Skin of body (tissue), 2 donors: ENCODE results near the gene HYAL4. TPM values are rescaled to one million over a fixed set of nuclear protein-coding genes. Genes with fewer than 3 reads are reported as not detected.
"Not testable (repeated sequence)": the region's sequence is repeated elsewhere in the genome, so short reads cannot be mapped to it uniquely, and the experiment has no call there.

Experiments used
- DNase-seq: peaks from one replicate; lab custom pipeline; 2025; lab: John Stamatoyannopoulos, UW
- total RNA-seq: library from RNA; depleted of rRNA; stranded (reverse); fragments of >200 nt; gene quantifications from one replicate; pipeline ENCODE4 v1.2.3, GENCODE V29; 2014

HYAL4 gene
- total RNA-seq, 1 donor from 2014 or later, result not detected

DNA sequence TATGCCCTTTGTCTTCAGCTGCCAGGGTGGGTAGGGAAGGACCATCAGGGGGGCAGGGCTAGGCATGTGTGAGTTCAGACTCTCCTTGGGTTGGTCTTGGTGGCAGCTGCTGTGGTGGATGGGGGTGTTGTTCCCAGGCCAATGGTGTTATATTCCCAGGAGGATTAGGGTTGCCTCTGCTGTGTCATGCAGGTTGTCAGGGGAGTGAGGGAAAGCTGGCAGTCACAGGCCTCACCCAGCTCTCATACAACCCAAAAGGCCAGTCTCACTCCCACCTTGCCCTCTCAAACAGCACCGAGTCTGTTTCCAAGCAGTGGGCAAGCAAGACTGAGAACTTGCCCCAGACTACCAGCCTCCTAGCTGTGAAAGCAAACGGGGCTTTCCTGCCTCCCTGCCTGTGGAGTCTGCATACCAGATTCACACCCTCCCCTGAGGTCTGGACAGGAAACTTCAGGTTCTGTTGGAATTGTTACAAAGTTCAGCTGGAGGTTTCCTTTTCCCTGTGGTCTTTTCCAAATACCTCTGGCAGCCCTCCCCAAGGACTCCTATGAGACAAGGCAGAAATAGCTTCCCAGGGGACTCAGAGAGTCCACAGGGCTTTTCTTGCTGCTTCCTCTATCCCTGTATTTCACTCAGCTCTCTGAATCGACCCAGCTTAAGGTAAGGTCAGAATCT lies 1.4 kb downstream of the HYAL4 start:
- no peak for DNase-seq

DNA sequence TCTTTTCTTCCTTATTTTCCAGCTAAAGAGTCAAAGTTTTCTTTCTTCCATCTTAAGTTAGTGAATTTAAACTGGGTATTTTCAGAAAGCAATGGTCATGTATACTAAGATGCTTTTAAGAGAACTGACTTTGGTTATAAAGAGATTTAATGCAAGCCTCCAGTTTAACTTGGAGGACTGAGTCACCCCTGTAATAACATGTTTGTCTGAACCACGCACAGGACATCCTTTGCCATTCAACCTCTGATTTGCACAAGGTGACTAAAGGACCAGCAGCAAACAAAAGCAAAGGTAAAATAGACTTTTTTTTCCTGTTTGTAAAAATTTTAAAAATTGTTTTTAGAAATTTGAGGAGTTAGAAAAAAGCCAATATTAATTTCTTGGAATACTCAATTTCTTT lies 2.9 kb downstream of the HYAL4 start:
- no peak for DNase-seq

DNA sequence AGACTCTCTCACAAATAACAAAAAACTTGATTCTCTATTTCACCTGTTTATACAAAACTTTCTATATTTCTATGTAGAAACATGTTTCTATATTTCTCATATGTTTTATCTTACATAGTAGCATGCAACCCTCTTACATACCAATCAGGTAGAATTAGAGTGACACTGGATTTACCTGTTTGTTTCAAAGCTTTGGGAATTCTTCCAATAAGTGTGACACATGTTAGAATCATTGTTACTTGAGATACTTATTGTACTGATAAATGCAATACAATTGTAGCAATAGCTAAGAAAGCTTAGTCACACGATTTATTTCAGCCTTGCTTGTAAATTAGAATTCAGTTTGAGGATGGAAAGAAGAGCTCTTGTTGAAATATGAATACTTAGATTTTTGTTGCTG lies 4.9 kb downstream of the HYAL4 start:
- no peak for DNase-seq

DNA sequence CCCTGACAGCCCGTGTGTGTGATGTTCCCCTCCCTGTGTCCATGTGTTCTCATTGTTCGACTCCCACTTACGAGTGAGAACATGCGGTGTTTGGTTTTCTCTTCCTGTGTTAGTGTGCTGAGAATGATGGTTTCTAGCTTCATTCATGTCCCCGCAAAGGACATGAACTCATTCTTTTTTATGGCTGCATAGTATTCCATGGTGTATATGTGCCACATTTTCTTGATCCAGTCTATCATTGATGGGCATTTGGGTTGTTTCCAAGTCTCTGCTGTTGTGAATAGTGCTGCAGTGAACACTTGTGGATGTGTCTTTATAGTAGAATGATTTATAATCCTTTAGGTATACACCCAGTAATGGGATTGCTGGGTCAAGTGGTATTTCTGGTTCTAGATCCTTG lies 6.4 kb downstream of the HYAL4 start:
- DNase-seq, result not testable (repeated sequence)

DNA sequence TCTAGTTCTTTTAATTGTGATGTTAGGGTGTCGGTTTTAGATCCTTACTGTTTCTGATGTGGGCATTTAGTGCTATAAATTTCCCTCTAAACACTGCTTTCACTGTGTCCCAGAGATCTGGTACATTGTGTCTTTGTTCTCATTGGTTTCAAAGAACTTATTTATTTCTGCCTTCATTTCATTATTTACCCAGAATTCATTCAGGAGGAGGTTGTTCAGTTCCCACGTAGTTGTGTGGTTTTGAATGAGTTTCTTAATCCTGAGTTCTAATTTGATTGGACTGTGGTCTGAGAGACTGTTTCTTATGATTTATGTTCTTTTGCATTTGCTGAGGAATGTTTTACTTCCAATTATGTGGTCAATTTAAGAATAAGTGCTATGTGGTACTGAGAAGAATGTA lies 9.3 kb downstream of the HYAL4 start:
- DNase-seq, result not testable (repeated sequence)

DNA sequence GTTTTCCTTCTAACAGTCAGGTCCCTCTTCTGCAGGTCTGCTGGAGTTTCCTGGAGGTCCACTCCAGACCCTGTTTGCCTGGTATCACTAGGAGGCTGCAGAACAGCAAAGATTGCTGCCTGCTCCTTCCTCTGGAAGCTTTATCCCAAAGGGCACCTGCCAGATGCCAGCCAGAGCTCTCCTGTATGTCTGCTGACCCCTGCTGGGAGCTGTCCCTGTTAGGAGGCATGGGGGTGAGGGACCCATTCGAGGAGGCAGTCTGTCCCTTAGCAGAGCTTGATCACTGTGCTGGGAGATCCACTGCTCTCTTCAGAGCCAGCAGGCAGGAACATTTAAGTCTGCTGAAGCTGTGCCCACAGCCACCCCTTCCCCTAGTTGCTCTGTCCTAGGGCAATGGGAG lies 11.5 kb downstream of the HYAL4 start:
- DNase-seq, result not testable (repeated sequence)

DNA sequence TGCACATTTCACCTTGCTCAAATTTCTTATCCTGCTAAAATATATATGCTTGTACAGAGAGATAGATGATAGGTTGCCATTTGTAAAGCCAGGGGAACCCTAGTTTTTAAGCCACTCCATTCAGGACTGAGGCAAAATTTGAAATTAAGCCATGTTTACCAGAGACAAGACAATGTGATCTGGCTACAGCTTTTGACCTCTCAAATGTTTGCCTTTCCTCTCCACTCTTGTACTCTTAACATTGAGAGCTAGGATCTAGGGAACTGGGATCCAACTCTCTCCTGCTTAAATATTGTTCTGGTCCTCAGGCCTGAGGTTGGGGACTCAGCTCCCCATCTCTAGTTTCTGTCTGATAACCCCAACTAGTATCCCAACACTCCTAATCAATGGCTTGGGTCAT lies 15.9 kb downstream of the HYAL4 start:
- DNase-seq, result no peak

DNA sequence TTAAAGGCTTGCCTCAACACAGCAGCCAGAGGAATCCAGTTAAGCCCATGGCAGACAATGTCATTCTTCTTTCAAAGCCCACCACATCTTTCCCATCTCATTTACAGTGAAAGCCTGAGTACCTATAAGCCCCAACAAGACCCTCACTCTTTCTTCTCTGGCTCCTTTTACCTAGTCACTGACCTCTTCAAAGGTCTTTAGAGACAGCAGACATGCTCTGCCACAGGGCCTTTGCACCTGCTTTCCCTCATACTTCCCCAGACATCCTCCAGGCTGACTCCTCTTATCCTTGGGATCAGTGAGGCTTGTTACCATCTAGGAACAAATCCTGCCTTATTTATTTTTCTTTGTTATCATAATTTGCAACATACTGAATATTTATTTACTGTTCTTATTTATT lies 17.8 kb downstream of the HYAL4 start:
- DNase-seq, result no peak

DNA sequence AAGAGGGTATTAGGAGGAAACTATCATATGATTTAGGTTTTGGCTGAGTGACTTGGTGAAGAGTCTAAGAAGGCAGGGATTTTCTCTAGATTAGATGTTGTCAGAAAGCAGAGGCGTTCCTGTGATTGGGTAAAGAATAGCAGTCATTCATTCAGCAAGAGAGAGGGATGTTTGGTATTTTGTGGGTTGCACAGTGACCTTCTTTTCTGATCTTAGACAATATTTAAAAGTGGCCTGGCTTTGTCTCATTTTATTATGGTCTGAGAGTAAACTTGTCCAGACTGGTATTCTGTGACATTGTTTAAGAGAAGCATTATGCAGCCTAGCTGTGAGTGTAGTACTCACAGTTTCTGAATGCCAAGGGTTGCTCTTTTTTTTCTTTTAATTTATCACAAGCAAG lies 18.5 kb downstream of the HYAL4 start:
- no peak for DNase-seq

DNA sequence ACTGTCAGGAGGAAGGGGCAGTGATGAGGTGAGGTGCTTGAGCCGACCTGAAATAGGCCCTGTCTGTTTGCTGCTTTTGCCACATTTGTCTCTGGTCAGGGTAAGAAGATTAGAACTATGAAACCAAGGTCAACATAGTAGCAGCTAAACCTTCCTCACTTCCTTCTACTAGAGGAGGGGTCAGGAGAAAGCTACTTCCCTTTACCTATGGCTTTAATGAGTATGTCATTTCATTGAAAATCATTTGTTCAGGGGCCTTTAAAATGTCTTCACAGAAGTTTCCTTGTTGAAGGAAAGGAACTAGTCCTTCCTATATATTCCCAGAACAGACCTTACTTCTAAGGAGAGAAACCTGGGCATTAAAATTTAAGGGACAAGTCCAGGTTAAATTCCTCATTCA lies 19.0 kb downstream of the HYAL4 start:
- DNase-seq, result no peak

DNA sequence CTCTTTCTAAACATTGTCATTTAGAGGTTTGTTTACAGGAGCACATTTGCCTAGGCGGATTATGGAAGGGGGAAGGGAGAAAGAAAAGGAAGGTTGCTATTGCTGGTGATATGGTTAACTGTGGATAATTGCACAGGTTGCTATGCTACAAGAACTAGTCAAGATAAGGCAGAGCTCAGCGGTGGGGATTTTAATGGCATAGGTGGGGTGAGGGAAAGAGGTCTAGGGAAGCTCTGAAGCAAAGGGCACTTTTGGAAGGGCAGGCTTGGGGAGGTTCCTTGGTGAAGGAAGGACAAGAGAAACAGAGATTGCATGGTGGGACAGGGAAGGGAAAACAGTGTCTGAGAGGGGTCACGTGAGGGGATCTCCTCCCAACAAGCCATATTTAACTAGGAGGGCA lies 19.5 kb downstream of the HYAL4 start:
- no peak for DNase-seq

DNA sequence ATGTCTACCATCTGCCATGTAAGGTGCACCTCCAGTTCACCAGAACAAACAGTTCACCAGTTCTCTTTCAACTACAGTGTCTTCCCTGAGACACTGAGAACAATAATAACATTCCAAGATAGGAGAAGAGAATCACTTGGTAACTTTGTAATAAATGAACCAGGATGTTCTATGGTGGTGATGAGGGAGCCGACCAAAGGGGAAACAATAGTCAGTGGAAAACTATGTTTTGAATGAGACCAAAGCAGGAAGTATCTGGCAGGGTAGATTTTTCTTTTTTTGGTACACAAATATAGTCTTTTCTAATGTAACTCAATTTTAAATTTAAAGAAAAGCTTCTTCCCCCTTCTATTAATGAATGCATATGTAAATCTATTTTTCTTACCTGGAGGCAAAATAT lies 20.0 kb downstream of the HYAL4 start:
- DNase-seq, result no peak

DNA sequence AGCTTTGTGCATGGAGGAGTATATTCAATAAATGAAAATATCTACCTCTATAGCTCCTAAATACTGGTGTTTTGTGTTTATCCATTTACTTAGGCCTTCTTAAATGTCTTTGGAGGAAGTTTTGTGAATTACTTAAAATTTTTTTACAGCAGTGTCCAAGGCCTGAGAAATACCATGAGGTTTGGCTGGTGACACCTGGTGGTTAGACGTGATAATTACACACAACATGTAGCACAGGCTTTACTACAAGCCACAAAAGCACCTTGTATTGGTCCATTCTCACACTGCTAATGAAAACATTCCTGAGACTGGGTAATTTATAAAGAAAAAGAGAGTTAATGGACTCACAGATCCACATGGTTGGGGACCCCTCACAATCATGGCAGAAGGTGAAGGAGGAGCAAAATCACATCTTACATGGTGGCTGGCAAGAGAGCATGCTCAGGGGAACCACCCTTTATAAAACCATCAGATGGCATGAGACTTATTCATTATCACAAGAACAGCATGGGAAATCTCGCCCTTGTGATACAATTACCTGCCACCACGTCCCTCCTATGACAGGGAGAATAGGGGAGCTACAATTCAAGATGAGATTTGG lies 20.6 kb downstream of the HYAL4 start:
- peak; percentile 54 for DNase-seq

DNA sequence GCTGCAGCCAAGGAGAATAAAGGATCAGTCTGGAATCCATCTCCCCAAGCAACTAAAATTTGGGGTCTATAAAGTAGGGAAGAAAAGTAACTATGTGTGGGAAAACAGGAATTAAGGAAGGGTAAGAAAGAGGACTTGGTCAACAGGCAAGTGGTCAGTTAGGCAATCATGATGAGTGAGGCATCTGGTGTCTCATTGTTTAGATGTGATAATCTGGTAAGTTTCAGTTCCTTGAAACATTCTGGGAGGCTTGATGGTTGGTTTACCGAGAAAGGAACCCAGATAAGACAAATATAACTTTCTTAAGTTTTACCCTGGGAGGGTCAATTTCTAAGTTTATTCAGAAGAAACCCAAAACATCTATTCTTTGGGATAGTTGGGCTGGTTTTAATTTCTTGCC lies 22.3 kb downstream of the HYAL4 start:
- no peak for DNase-seq

DNA sequence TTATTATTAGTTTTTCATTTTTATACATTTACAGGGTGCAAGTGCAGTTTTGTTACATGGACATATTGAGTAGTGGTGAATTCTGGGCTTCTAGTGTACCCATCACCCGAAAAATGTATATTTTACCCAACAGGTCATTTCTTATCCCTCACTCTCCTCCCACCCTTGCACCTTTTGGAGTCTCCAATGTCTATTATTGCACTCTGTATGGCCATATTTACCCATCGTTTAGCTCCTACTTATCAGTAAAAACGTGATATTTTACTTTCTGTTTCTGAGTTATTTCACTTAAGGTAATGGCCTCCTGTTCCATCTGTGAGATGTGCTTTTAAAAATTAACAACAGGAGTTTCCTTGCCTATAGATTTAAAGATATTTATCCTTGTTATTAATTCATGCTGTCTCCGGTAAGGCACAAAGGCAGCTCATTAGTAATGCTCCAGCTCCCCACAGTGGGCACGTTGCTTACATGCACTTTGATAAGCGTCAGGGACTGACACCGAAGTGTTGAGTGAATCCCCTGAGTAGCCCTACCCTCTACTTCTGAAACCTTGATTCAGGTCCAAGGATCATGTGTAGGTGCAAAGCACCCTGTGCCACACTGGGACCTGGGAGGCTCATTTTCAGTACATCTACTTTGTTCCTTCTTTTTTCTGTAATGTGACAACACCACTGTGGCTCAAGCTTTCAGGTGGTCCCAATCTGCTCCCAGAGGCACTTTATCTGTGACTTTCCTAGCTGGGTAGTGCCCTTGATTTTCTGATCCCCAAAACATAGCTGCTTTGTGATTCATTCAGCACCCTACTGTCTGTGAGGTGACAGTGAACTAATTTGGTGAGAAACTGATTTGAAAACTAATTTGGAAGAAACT lies 27.3 kb downstream of the HYAL4 start:
- DNase-seq, result no peak

DNA sequence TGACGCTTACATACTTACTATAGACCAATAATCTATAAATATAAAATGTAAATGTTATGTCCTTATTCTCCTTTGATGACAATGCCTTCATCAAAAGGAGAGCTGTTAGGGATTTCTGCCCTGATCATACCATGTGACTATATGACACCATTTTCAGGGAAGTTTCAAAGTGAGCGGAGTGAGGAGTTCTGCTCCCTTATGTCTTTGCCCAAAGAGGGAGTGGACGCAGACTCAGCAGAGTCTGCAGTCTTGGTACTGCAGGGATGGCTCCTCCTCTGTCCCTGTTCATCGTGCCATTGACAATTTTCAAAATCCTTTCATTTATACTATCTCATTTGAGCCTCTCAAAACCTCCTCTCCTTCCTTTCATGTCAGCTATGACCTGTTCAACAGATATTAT lies 27.9 kb downstream of the HYAL4 start:
- no peak for DNase-seq

DNA sequence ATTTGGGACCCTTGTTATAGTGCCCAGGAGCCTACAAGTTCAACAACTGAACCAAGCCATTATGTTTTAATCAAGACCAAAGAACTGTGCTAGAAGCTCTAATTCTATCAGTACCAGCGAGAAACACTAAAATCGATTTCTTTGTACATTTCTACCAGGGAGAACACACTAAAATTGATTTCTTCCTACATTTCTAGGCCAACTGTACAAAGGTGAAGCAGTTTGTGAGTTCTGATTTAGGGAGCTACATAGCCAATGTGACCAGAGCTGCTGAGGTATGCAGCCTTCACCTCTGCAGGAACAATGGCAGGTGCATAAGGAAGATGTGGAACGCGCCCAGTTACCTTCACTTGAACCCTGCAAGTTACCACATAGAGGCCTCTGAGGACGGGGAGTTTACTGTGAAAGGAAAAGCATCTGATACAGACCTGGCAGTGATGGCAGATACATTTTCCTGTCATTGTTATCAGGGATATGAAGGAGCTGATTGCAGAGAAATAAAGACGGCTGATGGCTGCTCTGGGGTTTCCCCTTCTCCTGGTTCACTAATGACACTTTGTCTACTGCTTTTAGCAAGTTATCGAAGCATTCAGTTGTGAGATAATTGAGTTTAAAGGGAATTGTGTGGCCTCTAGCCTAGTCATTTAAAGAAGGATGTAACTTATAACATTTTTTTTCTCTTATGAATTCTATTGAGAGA lies 31.7 kb downstream of the HYAL4 start:
- peak; percentile 1 for DNase-seq

DNA sequence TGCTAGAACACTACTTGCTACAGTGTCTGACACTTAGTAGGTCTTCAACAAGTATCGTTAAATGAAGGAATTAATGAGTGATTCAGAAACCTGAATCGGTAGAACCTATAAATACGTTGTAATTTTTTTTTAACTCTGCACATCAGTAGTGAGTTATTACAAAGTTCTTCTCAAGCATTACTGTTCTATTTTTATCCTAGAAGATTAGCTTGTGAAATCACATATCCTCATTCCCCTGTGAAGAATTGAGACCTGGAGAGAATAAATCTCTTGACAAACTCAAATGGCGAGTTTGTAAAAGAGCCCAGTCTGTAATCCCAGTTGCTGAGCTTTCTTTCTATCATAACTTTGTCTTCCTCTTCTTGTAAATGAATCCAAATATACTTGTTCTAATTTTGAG lies 34.7 kb downstream of the HYAL4 start:
- DNase-seq, result no peak

DNA sequence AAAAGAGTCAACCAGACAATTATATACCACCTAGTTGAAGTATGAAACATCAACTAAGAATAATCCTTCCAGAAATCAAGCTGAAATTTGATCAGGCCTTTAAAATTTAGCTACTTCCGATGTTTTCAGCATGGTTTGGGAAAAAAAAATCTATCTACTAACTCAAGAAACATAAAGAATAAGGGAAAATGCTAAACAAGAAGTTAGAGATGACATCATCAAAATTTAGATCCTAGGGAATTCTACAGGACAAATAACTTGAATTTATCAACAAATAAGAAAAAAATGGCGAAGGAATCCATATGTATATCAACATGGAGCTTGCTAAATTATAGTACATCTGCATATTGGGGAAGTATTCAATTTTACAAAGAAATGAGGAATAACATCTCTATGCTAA lies 36.3 kb downstream of the HYAL4 start:
- DNase-seq, result no peak

DNA sequence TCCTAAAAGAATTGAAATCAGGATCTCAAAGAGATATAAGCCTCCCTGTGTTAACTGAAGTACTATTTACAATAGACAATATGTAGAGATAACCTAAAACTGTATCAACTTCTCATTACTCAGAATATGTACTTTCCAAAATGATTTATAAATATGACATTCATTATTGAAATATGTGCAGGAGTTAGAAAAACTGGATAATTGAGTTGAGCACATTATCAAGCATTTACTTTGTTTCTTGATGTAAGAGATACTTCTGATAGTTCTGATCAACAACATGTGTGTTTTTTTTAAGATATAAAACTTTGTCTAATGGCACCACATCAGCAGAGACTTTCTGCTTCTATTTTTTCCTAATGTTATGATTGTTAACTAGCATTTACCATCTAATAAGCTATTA lies 38.2 kb downstream of the HYAL4 start:
- no peak for DNase-seq

DNA sequence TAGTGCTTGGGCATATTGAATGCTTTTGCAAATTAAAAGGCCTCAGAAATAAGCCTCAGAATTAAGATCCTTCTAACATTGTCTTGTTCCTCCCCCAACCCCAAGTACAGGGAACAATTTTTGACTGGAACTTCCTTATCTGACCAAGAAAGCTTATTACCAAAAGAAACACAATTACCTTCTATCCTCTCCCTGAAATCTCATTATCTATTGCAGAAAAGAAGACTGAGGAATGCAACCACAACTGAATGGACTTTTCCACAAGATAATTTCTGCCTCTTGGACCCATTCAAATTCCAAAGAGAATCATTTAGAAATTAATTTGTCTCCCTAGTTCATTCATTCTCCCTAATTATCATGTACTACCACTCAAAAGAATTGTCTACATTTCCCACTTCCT lies 43.2 kb downstream of the HYAL4 start:
- no peak for DNase-seq

DNA sequence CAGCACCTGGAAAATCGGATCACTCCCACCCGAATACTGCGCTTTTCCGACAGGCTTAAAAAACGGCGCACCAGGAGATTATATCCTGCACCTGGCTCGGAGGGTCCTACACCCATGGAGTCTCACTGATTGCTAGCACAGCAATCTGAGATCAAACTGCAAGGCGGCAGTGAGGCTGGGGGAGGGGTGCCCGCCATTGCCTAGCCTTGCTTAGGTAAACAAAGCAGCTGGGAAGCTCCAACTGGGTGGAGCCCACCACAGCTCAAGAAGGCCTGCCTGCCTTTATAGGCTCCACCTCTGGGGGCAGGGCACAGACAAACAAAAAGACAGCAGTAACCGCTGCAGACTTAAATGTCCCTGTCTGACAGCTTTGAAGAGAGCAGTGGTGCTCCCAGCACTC lies 49.8 kb downstream of the HYAL4 start:
- DNase-seq, result not testable (repeated sequence)
